Right lobe of liver (tissue), 4 donors: ENCODE measurements around the gene MCTP2.

Experiments
- CTCF ChIP-seq, 4 donors: fragments of 200-600 bp in 3 of 4; fragments of 450-650 bp in 1 of 4; IDR thresholded peaks; one replicate each; pipeline versions ENCODE4 v1.5.1 to v1.8.0; 2016 to 2022; ENCODE audit warnings: antibody characterized with exemption in 4 of 4, mild to moderate bottlenecking in 2 of 4
- POLR2A ChIP-seq: fragments of 450-650 bp; IDR thresholded peaks from one replicate; pipeline ENCODE4 v1.6.1; 2017; ENCODE audit warnings: antibody characterized with exemption, mild to moderate bottlenecking
- donor health status: DM: no; HTN: no; CAD: no.
- donor health status: DM: no; HTN: no; CAD: no.
- donor health status: DM: no; HTN: yes; CAD: no.

GRCh38 chr15:94387849-94388441 is 156.6 kb downstream of the MCTP2 start:
- TF ChIP-seq CTCF (IDR thresholded peaks at IDR 0.05) (no peak), POLR2A (no peak)
